ENCODE results near the gene GLG1.

DNA sequence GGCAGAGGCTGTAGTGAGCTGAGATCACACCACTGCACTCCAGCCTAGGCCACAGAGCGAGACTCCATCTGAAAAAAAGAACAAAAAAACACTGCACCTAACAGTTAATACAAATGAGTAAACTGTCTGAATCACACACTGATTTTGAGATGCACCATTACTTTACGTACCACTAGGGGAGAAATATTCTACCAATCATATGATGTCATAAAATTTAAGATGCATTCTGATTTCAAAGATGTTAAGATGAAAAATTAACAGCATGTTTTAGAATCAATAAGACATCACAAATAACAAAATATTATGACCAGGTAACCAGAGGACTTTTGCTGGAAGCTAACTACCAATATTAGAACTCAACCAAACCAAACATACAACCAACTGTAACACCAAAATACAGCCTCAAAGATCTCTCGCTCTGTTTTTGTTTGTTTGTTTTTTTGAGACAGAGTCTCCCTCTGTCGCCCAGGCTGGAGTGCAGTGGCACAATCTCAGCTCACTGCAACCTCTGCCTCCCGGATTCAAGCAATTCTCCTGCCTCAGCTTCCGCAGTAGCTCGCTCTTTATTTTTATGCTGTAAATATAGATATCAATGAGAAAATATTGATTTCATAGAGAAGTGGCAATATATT lies 31.6 kb downstream of the GLG1 start:
- TF ChIP-seq POLR2A (IDR thresholded peaks at IDR 0.05), result no peak
- TF ChIP-seq, protein P1, sequence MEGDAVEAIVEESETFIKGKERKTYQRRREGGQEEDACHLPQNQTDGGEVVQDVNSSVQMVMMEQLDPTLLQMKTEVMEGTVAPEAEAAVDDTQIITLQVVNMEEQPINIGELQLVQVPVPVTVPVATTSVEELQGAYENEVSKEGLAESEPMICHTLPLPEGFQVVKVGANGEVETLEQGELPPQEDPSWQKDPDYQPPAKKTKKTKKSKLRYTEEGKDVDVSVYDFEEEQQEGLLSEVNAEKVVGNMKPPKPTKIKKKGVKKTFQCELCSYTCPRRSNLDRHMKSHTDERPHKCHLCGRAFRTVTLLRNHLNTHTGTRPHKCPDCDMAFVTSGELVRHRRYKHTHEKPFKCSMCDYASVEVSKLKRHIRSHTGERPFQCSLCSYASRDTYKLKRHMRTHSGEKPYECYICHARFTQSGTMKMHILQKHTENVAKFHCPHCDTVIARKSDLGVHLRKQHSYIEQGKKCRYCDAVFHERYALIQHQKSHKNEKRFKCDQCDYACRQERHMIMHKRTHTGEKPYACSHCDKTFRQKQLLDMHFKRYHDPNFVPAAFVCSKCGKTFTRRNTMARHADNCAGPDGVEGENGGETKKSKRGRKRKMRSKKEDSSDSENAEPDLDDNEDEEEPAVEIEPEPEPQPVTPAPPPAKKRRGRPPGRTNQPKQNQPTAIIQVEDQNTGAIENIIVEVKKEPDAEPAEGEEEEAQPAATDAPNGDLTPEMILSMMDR (IDR thresholded peaks at IDR 0.05), result no peak
